Measurements from ENCODE around the gene RBM39. TPM values are rescaled to one million over a fixed set of nuclear protein-coding genes. Genes with fewer than 3 reads are reported as not detected.

The RBM39 gene
- total and polyA plus RNA-seq, 9 of the 15 experiments (the other 6 are each of a cell fraction or from before 2014, with no cell fraction given): 143 to 319 (median 228) TPM

DNA sequence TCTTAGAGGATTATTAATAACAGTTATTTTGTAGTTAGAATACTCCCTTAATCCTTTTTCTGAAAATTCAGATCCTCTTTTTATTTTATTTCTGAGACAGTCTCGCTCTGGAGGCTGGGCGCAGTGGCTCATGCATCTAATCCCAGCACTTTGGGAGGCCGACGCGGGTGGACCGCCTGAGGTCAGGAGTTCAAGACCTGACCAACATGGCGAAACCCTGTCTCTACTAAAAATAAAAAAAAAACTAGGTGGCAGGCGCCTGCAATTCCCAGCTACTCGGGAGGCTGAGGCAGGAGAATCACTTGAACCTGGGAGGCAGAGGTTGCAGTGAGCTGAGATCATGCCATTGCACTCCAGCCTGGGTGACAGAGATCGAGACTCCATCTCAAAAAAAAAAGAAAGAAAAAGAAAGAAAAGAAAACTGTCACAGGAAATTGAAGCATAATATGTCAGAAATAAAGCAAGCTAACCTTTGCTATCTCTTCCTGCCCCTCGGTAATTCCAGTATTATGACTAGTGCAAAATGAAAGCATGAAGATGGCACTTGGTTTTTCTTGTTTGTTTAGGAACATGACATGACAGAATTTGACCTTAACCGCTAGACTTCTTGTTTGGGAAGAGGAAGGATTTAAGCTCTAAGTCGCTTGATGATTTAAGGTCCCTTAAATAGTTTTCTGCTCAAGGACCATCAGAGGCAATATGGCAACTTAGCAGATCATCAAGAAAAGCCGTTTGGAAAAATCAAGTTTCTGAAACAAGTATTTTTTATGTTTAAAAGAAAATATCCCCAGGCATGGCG, 1.8 kb upstream of the RBM39 start (continued):
- TF ChIP-seq ZNF253 (CRISPR knock-in tag; conservative IDR thresholded peaks at IDR 0.05): no peak
- no peak for TF ChIP-seq MXI1 (IDR thresholded peaks at IDR 0.05; ENCODE audit: low read depth, low read length)
- TF ChIP-seq NCOA4 (IDR thresholded peaks at IDR 0.05; ENCODE audit: partially characterized antibody): no peak
- peak; percentile 68 for TF ChIP-seq ARID1B (IDR thresholded peaks at IDR 0.05)
- TF ChIP-seq, protein P1, sequence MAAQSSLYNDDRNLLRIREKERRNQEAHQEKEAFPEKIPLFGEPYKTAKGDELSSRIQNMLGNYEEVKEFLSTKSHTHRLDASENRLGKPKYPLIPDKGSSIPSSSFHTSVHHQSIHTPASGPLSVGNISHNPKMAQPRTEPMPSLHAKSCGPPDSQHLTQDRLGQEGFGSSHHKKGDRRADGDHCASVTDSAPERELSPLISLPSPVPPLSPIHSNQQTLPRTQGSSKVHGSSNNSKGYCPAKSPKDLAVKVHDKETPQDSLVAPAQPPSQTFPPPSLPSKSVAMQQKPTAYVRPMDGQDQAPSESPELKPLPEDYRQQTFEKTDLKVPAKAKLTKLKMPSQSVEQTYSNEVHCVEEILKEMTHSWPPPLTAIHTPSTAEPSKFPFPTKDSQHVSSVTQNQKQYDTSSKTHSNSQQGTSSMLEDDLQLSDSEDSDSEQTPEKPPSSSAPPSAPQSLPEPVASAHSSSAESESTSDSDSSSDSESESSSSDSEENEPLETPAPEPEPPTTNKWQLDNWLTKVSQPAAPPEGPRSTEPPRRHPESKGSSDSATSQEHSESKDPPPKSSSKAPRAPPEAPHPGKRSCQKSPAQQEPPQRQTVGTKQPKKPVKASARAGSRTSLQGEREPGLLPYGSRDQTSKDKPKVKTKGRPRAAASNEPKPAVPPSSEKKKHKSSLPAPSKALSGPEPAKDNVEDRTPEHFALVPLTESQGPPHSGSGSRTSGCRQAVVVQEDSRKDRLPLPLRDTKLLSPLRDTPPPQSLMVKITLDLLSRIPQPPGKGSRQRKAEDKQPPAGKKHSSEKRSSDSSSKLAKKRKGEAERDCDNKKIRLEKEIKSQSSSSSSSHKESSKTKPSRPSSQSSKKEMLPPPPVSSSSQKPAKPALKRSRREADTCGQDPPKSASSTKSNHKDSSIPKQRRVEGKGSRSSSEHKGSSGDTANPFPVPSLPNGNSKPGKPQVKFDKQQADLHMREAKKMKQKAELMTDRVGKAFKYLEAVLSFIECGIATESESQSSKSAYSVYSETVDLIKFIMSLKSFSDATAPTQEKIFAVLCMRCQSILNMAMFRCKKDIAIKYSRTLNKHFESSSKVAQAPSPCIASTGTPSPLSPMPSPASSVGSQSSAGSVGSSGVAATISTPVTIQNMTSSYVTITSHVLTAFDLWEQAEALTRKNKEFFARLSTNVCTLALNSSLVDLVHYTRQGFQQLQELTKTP (IDR thresholded peaks at IDR 0.05; ENCODE audit: low read depth in 1 of 2, partially characterized antibody in 2 of 2): peak; percentile 71 to 76
- TF ChIP-seq ZNF347 (CRISPR knock-in tag; IDR thresholded peaks at IDR 0.05; ENCODE audit: low read depth): no peak
- TF ChIP-seq CHD4 (IDR thresholded peaks at IDR 0.05; ENCODE audit: insufficient read depth, insufficient replicate concordance, low read depth, low read length, poor library complexity, severe bottlenecking): no peak
- TF ChIP-seq LEF1 (IDR thresholded peaks at IDR 0.05): peak; percentile 84
- no peak for TF ChIP-seq PHB (CRISPR knock-in tag; IDR thresholded peaks at IDR 0.05)
- TF ChIP-seq CHD2 (IDR thresholded peaks at IDR 0.05; ENCODE audit: low read depth, low read length): no peak
- TF ChIP-seq, protein P2, sequence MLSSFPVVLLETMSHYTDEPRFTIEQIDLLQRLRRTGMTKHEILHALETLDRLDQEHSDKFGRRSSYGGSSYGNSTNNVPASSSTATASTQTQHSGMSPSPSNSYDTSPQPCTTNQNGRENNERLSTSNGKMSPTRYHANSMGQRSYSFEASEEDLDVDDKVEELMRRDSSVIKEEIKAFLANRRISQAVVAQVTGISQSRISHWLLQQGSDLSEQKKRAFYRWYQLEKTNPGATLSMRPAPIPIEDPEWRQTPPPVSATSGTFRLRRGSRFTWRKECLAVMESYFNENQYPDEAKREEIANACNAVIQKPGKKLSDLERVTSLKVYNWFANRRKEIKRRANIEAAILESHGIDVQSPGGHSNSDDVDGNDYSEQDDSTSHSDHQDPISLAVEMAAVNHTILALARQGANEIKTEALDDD (IDR thresholded peaks at IDR 0.05): peak; percentile 44; the same call in 1 of the 2 replicates
- TF ChIP-seq, protein P3, sequence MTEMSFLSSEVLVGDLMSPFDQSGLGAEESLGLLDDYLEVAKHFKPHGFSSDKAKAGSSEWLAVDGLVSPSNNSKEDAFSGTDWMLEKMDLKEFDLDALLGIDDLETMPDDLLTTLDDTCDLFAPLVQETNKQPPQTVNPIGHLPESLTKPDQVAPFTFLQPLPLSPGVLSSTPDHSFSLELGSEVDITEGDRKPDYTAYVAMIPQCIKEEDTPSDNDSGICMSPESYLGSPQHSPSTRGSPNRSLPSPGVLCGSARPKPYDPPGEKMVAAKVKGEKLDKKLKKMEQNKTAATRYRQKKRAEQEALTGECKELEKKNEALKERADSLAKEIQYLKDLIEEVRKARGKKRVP (CRISPR knock-in tag; IDR thresholded peaks at IDR 0.05): 0 out of 2 replicates have a peak, but pooled peaks have one; percentile 13
- peak; percentile 96 for TF ChIP-seq NFRKB (IDR thresholded peaks at IDR 0.05; ENCODE audit: low read depth)
